Panc1 (cell line): ENCODE results near the gene CTNNAL1. TPM values are rescaled to one million over a fixed set of nuclear protein-coding genes. Genes with fewer than 3 reads are reported as not detected.

Experiments used
- ATAC-seq: fragments of 200-7000 bp; cut with Tn5 transposase; 2 replicates; pipeline ENCODE4 v1.9.1; 2020; ENCODE audit warnings: mild to moderate bottlenecking, moderate library complexity
- Bru-seq: library from RNA; stranded (reverse); fragments of 400-500 nt; gene quantifications from one replicate; lab custom pipeline; 2021; lab: Mats Ljungman, UMichigan
- BruChase-seq, 2 experiments: library from RNA; stranded (reverse); fragments of 400-500 nt; gene quantifications; one replicate each; lab custom pipeline; 2021; lab: Mats Ljungman, UMichigan
- BruUV-seq: library from RNA; stranded (reverse); fragments of 400-500 nt; replicated peaks from 2 replicates; lab custom pipeline; 2021; lab: Mats Ljungman, UMichigan
- CTCF ChIA-PET: fragments of 300-600 bp; sonication (Branson Sonifier 250); formaldehyde crosslinking; loops from one replicate; lab custom pipeline; 2022; ENCODE audit warnings: antibody characterized with exemption; lab: Charles Lee
- POLR2A ChIA-PET: fragments of 300-600 bp; sonication (Branson Sonifier 250); formaldehyde crosslinking; loops from one replicate; lab custom pipeline; 2022; ENCODE audit warnings: antibody characterized with exemption; lab: Charles Lee
- DNase-seq: peaks from one replicate; pipeline ENCODE4 v3.0.0-alpha.2; 2010; ENCODE audit warnings: low read depth, low spot score
- H3K27ac ChIP-seq: 2 replicates; pipeline ENCODE4 v1.5.1; 2011; ENCODE audit warnings: mild to moderate bottlenecking, low read length, inconsistent platforms
- H3K27me3 ChIP-seq: fragments of 200-500 bp; sonication (Bioruptor generic); 2 replicates; pipeline ENCODE4 v1.6.0; 2014; ENCODE audit warnings: low read length, inconsistent platforms; ENCODE audit not compliant: control insufficient read depth, insufficient read depth
- H3K36me3 ChIP-seq: fragments of 200-500 bp; sonication (Bioruptor generic); 2 replicates; pipeline ENCODE4 v1.5.1; 2014; ENCODE audit warnings: inconsistent platforms, mild to moderate bottlenecking, low read length, moderate library complexity; ENCODE audit not compliant: control insufficient read depth, insufficient read depth
- H3K4me1 ChIP-seq: 2 replicates; pipeline ENCODE4 v1.5.1; 2011; ENCODE audit warnings: inconsistent platforms, mild to moderate bottlenecking, low read length, moderate library complexity; ENCODE audit not compliant: control insufficient read depth, insufficient read depth
- H3K4me3 ChIP-seq, 2 experiments: 2 replicates each; pipeline ENCODE4 v1.5.1; 2011 to 2012; ENCODE audit warnings: low read depth in 2 of 2, low read length in 2 of 2, mild to moderate bottlenecking in 2 of 2, inconsistent platforms in 1 of 2, moderate library complexity in 1 of 2
- H3K9me3 ChIP-seq: fragments of 200-500 bp; sonication (Bioruptor generic); 2 replicates; pipeline ENCODE4 v1.5.1; 2014; ENCODE audit warnings: low read depth, mild to moderate bottlenecking, inconsistent platforms, low read length, moderate library complexity; ENCODE audit not compliant: control insufficient read depth, insufficient read depth
- CTCF ChIP-seq: fragments of 450-650 bp; IDR thresholded peaks from 2 replicates; pipeline ENCODE4 v1.5.1; 2017; ENCODE audit warnings: mild to moderate bottlenecking
- POLR2AphosphoS5 ChIP-seq: IDR thresholded peaks from 2 replicates; pipeline ENCODE4 v1.6.1; 2012; ENCODE audit warnings: mild to moderate bottlenecking, low read depth, low read length, moderate library complexity
- SIN3A ChIP-seq: IDR thresholded peaks from 2 replicates; pipeline ENCODE4 v1.6.1; 2012; ENCODE audit warnings: low read depth, mild to moderate bottlenecking, low read length, moderate library complexity, borderline replicate concordance; ENCODE audit not compliant: insufficient read depth
- TCF7L2 ChIP-seq: IDR thresholded peaks from 2 replicates; pipeline ENCODE4 v1.6.1; 2011; ENCODE audit warnings: mild to moderate bottlenecking, low read depth, low read length, inconsistent platforms
- in situ Hi-C: cut with HindIII; loops from 2 replicates; pipeline ENCODE4 v1.10.0; 2016; ENCODE audit warnings: low sequenced_read_pairs, low pct_unique_long_range_greater_than_20kb
- intact Hi-C: fragments of 100-400 bp; cut with micrococcal nuclease; formaldehyde crosslinking; loops from one replicate; pipeline ENCODE4 v1.10.0; 2022; ENCODE audit not compliant: unreplicated experiment
- long read RNA-seq: library from polyadenylated mRNA; unstranded; transcript quantifications from one replicate; pipeline ENCODE4 v2.0.0, GENCODE V29; 2021; ENCODE audit not compliant: unreplicated experiment
- polyA plus RNA-seq: library from polyadenylated mRNA; unstranded; fragments of >200 nt; gene quantifications from one replicate; pipeline ENCODE4 v1.2.1, GENCODE V29; 2012; ENCODE audit warnings: missing spikeins; ENCODE audit not compliant: insufficient read length
- total RNA-seq: library from RNA; stranded (reverse); gene quantifications from one replicate; pipeline ENCODE4 v1.2.1, GENCODE V29; 2021; ENCODE audit not compliant: unreplicated experiment
- TF ChIP-seq, protein P1 (sequence below), 2 experiments: IDR thresholded peaks; 2 replicates each; pipeline ENCODE4 v1.6.1; 2011 to 2012; ENCODE audit warnings: low read depth in 2 of 2, control low read depth in 1 of 2, low read length in 1 of 2, mild to moderate bottlenecking in 1 of 2, moderate library complexity in 1 of 2; ENCODE audit not compliant: insufficient read depth in 1 of 2

Gene CTNNAL1
- total RNA-seq (79.8 TPM), Bru-seq, nascent RNA (percentile 85 among the genes with signal in this experiment), BruChase-seq, experiment 1, labeled RNA remaining after a 2-hour chase (percentile 72 among the genes with signal in this experiment), BruChase-seq, experiment 2, labeled RNA remaining after a 6-hour chase (percentile 78 among the genes with signal in this experiment)
- polyA plus RNA-seq = 22.0 TPM
- long read RNA-seq, transcript CTNNAL1-201 (19 exons, 2,490 nt) = major isoform, 132 of 185 reads
- long read RNA-seq, partial matches to known transcripts = 35 of 185 reads
- long read RNA-seq, other reads (novel, unspliced or antisense) = 18 of 185 reads

DNA sequence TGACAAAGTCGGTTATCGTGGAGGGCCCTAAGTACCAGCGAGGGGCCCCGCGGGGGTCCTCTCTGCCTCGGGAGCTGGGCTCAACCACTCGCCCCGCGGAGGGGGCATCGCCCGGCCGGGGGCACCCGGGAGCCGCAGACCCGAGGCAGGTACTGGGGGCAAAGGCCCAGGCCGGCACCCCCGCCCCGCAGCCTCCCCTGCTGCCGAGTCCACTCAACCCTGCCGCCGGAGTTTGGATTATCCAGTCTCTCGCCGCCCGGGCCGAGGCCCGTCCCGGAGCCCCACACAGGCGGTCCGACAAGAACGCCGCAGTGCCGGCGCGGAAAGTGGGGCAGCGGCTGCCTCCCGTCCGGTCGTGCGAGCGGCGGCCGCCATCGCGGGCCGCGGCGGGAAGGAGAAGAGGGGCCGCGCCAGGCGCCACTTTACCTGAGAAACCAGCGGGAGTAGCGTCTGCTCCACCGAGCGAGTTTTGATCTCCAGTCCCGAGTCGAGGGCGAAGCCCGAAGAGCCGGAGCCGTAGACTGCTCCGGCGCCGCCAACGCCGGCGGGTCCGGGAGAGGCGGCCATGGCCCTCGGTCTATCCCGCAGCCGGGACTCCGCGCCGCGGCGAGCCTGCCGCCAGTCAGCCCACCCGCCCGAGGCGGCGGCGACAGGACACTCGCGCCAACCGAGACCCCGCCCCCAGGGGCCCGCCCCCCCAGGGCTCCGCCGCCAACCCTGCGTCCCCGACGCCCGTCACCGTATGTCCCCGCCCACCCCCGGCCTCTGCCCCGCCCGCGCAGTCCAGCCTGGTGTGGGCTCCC, at the start of gene CTNNAL1:
Gene CTNNAL1 (minus strand): TSS at position 624 of the 803 bp plus-strand sequence. CDS start 57 bp downstream, at position 567.
- CTCF ChIA-PET = no interaction called here
- H3K9me3 ChIP-seq = no peaks in the 10 kb centered on the region
- H3K36me3 ChIP-seq = peaks cover 2% of the 10 kb centered on the region
- POLR2A ChIA-PET = no interaction called here
- DNase-seq = no peak
- ATAC-seq = peak; percentile 92
- no TSS peak for BruUV-seq
- peak within 1 kb of the TSS; percentile 79 for H3K27ac ChIP-seq
- intact Hi-C loops = loop anchor here (5.0 kb wide), 1 partner anchor 309 kb away; the partner anchor contains the start of gene EPB41L4B
- TF ChIP-seq POLR2AphosphoS5 (peak; percentile 48; the same call in 1 of the 2 replicates), CTCF (no peak), SIN3A (no peak), TCF7L2 (no peak)
- TF ChIP-seq, protein P1, sequence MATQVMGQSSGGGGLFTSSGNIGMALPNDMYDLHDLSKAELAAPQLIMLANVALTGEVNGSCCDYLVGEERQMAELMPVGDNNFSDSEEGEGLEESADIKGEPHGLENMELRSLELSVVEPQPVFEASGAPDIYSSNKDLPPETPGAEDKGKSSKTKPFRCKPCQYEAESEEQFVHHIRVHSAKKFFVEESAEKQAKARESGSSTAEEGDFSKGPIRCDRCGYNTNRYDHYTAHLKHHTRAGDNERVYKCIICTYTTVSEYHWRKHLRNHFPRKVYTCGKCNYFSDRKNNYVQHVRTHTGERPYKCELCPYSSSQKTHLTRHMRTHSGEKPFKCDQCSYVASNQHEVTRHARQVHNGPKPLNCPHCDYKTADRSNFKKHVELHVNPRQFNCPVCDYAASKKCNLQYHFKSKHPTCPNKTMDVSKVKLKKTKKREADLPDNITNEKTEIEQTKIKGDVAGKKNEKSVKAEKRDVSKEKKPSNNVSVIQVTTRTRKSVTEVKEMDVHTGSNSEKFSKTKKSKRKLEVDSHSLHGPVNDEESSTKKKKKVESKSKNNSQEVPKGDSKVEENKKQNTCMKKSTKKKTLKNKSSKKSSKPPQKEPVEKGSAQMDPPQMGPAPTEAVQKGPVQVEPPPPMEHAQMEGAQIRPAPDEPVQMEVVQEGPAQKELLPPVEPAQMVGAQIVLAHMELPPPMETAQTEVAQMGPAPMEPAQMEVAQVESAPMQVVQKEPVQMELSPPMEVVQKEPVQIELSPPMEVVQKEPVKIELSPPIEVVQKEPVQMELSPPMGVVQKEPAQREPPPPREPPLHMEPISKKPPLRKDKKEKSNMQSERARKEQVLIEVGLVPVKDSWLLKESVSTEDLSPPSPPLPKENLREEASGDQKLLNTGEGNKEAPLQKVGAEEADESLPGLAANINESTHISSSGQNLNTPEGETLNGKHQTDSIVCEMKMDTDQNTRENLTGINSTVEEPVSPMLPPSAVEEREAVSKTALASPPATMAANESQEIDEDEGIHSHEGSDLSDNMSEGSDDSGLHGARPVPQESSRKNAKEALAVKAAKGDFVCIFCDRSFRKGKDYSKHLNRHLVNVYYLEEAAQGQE (IDR thresholded peaks at IDR 0.05; ENCODE audit: insufficient read depth in 1 of 2, low read depth in 2 of 2, low read length in 1 of 2) = no peak
- peaks cover 31% of the 10 kb centered on the region for H3K4me1 ChIP-seq
- H3K27me3 ChIP-seq = no peaks in the 10 kb centered on the region
- H3K4me3 ChIP-seq = peak within 1 kb of the TSS; percentile 75 to 78
- in situ Hi-C loops = no loop called here

- H3K27ac ChIP-seq = no peak overlapping the region
- DNase-seq (no peak), ATAC-seq (no peak)
- CTCF ChIA-PET = no interaction called here
- no peak for TF ChIP-seq CTCF
- TF ChIP-seq SIN3A = no peak
- no peak for TF ChIP-seq TCF7L2
- no peak for TF ChIP-seq POLR2AphosphoS5
- TF ChIP-seq, protein P1 (IDR thresholded peaks at IDR 0.05; ENCODE audit: insufficient read depth in 1 of 2, low read depth in 2 of 2, low read length in 1 of 2) = no peak
- H3K9me3 ChIP-seq = no peaks in the 10 kb centered on the region
- intact Hi-C loops = loop anchor here (10.0 kb wide), 1 partner anchor 98 kb away; no protein-coding TSS in a partner anchor
- POLR2A ChIA-PET = interaction anchor here (0.7 kb wide), 1 partner anchor 36 kb away, joined by 5 read pairs; no protein-coding TSS in a partner anchor
- no peaks in the 10 kb centered on the region for H3K4me1 ChIP-seq
- no peak overlapping the region for H3K4me3 ChIP-seq
- H3K36me3 ChIP-seq = peaks cover 7% of the 10 kb centered on the region
- H3K27me3 ChIP-seq = no peaks in the 10 kb centered on the region
- no TSS peak for BruUV-seq
- in situ Hi-C loops = no loop called here
Observed at GRCh38 chr9:109062543-109062942, 49.2 kb upstream of the CTNNAL1 start.
